Hematopoietic multipotent progenitor cell (in vitro differentiated cells): ENCODE results near the gene TCEAL8. TPM values are rescaled to one million over a fixed set of nuclear protein-coding genes. Genes with fewer than 3 reads are reported as not detected.
A peak's percentile ranks its signal among the peaks of the same experiment; 100 is the strongest.
"Not testable (repeated sequence)": the region's sequence is repeated elsewhere in the genome, so short reads cannot be mapped to it uniquely, and the experiment has no call there.

ENCODE experiments used
- DNase-seq, 3 donors: peaks; one replicate each; pipeline ENCODE4 v3.0.0-alpha.2; 2011 to 2015; ENCODE audit warnings: low read depth in 2 of 3, low spot score in 2 of 3
- total RNA-seq: library from RNA; depleted of rRNA; stranded (reverse); fragments of >200 nt; gene quantifications from one replicate; pipeline ENCODE4 v1.2.3, GENCODE V29; 2012

The TCEAL8 gene, protein sequence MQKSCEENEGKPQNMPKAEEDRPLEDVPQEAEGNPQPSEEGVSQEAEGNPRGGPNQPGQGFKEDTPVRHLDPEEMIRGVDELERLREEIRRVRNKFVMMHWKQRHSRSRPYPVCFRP
- total RNA-seq, result 22.9 TPM

- peak; percentile 11 to 75 (median 62) for DNase-seq
These were observed at the start of gene TCEAL8 for GRCh38 chrX:103254921-103255493. TCEAL8 (minus strand) TSS chrX:103255155; CDS start chrX:103253979, 1,176 bp downstream.

DNA sequence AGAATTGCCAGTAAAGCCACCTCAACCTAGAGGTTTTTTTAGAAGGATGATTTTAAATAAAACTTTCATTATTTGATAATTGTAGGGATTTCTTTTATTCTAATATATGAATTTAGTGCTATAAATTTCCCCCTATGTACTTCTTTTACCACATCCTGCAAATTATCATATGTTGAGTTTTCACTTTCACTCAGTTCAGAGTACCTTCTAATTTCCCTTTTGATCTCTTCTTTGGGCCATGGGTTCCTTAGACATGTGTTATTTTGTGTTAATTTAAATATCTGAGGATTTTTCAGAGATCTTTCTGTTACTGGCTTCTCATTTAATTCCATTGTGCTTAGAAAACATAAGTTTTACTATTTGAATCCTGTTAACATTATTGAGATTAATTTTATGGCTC lies 49.8 kb upstream of the TCEAL8 start:
- no peak for DNase-seq

DNA sequence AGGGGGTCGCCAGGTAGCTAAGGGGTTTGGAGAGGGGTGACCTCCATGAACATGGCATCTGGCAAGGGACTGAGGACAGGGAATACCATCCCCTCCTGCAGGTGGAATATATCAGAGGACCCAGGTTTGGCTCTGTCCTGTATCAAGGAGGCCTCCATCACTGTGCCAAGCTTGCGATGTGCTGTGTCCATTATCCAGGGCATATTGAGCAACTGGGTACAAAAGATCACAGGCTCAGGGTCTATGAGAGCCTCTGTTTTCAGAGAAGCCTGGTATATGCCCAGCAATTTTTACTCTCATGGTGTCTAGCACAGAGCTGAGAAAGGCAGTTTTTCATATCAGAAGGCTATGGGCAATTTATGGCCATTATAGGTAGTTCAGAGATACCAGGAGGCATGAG lies 38.2 kb upstream of the TCEAL8 start:
- no peak for DNase-seq

DNA sequence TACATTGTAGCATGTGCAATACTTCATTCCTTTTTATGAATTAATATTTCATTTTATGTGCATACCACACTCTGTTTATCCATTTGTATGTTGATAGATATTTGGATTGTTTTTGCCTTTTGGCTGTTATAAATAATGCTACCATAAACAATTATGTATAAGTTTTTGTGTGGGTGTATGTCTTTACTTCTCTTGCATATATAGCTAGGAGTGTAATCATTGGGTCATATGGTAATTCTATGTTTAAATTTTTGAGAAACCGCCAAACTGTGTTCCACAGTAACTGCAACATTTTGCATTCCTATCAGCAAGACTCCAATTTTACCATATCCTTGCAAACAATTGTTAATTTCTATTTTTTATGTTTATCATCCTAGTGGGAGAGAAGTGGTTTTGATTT lies 24.7 kb upstream of the TCEAL8 start:
- DNase-seq, result no peak

GRCh38 chrX:103276581-103277002 lies 21.6 kb upstream of the TCEAL8 start, which contains the start of gene TCEAL5:
TCEAL5 (minus strand) TSS chrX:103276750; CDS start chrX:103274563, 2,187 bp downstream.
- DNase-seq, result peak in 2 of 3 donors; percentile 42 to 67

GRCh38 chrX:103275947-103276567 lies 21.1 kb upstream of the TCEAL8 start:
- DNase-seq, result no peak

GRCh38 chrX:103274284-103274683 lies 19.3 kb upstream of the TCEAL8 start:
- DNase-seq, result no peak

- no peak for DNase-seq
These were observed 3.3 kb upstream of the TCEAL8 start for GRCh38 chrX:103258275-103258674.

GRCh38 chrX:103256651-103257050 lies 1.7 kb upstream of the TCEAL8 start:
- no peak for DNase-seq

DNA sequence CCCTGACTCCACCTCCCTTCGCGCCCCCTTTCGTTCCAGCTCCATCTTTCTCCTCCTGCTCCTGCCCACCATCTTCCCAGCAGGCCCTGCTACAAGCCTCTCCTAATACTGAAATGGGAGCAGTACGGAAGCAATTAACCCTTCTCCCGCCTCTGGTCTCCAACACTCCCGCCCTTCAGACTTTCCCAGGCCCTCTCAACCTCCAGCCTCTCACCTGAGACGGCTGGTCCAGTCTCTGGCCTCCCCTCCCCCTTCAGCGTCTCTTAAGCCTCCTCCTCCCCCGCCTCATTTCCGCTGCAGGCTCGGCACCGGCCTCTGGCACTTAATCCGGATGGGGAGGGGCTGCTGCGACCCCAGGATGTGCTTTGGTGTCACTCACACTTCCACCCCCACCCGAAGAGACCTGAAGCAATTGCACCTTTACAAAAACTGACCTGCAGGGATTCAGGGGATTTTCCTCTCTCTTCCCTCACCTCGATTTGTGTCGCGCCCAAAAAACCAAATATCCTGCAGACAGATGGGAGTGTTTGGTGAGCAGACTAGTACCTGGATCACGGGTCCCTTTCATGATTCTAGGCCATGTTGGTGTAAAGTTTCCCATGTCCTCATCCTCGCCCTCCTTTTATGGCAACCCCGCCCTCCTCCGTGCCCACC lies 657 bp downstream of the TCEAL8 start:
- peak in 2 of 3 donors; percentile 30 to 41 for DNase-seq

DNA sequence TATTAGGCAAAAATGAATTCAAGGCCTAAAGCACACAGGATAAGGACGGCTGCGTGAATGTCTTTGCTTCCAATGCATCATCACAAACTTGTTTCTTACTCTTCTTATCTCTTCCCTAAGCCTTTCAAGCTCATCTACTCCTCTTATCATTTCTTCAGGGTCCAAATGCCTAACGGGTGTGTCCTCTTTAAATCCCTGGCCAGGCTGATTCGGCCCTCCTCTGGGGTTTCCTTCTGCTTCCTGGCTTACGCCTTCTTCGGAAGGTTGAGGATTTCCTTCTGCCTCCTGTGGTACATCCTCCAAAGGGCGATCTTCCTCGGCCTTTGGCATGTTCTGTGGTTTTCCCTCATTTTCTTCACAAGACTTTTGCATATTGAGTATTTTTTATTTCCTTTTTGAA lies 1.3 kb downstream of the TCEAL8 start:
- no peak for DNase-seq

DNA sequence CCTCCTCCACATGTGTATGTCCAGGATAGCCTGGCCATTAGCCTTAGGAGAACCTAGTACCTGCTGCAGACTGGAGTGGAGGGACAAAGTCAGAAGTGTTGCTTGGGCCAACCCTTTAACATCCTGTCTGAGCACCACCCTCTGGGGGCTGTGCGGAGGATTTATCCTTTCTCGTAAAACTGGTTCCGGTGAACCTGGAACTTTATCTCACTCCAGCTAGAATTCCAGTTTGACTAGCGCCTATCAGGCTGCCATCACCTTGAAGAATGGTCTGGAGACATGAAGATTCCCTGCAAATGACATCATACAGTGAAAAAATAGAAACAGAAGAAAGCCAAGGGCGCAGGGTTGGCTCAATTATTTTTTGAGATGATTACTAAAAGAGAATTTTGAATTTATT lies 4.0 kb downstream of the TCEAL8 start:
- DNase-seq, result no peak

DNA sequence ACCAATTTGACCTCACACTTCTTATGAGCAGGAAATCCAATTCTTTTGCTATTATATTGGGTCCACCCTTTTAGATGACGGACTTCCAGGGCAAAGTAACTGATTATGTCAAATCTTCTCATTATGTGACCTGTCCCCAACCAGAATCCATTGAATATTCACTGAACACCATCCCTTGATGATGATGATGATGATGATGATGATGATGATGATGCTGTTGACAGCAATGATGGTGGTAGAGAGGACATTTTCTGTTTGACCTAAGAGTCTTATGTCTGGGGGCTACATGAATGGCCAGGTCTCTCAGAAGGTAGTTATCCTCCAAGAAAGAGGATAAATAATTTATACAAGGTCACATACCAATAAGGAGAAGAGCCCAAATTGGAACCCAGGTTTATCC lies 5.2 kb downstream of the TCEAL8 start:
- no peak for DNase-seq

DNA sequence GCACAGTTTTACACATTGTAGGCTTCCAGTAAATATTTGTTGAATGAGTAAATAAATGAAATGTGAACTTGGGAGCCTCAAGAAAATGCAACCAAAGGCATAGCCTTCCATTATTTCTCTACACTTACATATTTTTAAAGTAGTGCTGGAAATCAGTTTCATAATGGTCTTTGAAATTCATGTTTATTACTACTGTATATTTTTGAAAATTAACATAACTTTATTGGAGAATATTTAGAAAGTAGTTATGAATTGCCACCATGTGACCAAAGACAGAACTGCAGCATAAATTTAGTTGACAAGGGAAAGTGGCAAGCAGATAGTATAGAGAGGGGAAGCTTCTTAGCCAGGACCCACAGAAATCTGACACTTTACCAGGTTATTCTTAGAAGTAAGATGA lies 6.4 kb downstream of the TCEAL8 start:
- peak in 1 of 3 donors; percentile 68 for DNase-seq

GRCh38 chrX:103240155-103240554 lies 14.8 kb downstream of the TCEAL8 start:
- no peak for DNase-seq

- DNase-seq, result no peak
These were observed 18.7 kb downstream of the TCEAL8 start for GRCh38 chrX:103236296-103236695.

DNA sequence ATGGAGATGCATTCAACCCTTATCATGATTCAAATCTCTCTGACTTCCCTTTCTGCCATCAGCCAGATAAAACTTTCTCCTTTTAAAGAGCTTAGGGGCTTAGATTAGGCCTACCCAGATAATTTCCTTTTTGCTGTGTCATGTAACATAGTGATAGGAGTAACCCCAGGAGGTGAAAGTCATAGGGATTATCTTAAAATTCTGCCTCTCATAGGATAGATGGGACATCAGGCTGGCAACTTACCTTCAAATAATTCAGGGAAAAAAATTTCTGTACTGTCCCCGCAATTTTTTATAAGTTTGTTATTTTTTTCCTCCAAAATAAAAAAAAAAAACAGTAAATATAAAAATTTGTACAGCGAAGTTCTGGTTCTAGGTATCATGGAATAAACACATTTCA lies 19.3 kb downstream of the TCEAL8 start:
- not testable (repeated sequence) for DNase-seq

- no peak for DNase-seq
These were observed 20.1 kb downstream of the TCEAL8 start for GRCh38 chrX:103234869-103235268.

DNA sequence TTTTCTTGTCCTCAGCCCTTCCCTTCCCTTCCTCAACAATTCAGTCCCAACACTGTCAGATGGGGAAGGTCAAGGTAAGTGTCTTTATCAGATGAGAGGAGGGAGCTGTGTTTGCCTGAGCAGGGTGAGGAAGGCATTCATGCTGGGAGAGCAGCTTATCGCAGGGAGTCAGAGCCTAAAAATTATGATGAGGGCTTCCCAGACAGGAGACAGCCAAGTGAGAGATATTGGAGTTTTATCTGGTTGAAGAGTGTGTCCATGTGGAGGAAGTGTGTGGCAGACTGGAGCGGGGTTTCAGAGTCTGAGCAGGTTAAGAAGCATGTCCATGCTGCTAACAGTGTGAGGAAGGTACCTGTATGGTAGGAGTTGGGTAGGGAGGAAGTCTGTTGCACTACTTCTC lies 21.7 kb downstream of the TCEAL8 start:
- no peak for DNase-seq

DNA sequence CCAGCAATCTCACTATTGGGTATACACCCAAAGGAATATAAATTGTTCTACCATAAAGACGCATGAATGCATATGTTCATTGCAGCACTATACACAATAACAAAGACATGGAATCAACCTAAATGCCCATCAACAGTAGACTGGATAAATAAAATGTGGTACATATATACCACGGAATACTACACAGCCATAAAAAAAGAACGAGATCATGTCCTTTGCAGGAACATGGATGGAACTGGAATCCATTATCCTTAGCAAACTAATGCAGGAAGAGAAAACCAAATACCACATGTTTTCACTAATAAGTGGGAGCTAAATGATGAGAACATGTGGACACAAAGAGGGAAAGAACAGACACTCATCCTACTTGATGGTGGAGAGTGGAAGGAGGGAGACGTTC lies 29.0 kb downstream of the TCEAL8 start:
- DNase-seq, result not testable (repeated sequence)

GRCh38 chrX:103220511-103221323 lies 34.2 kb downstream of the TCEAL8 start:
- DNase-seq, result no peak
